Prostate gland (tissue), 2 donors: ENCODE results near the gene MYO15B. TPM values are rescaled to one million over a fixed set of nuclear protein-coding genes. Genes with fewer than 3 reads are reported as not detected.

Experiments used
- DNase-seq: peaks from one replicate; pipeline ENCODE4 v3.0.0-alpha.2; 2019; ENCODE audit warnings: low spot score
- H3K27ac ChIP-seq, 2 donors: fragments of 200-600 bp; sonication (generic); 2 replicates each; pipeline ENCODE4 v1.5.1; 2017 to 2019
- H3K27me3 ChIP-seq: fragments of 200-600 bp; sonication (generic); replicated peaks from 2 replicates; pipeline ENCODE4 v1.5.1; 2019; ENCODE audit not compliant: insufficient read depth
- H3K36me3 ChIP-seq, 2 donors: fragments of 200-600 bp; sonication (generic); 1 replicate in 1 of 2; 2 replicates in 1 of 2; pipeline versions ENCODE4 v1.5.1 to v1.8.1; 2017 to 2019
- H3K4me1 ChIP-seq: fragments of 200-600 bp; sonication (generic); replicated peaks from 2 replicates; pipeline ENCODE4 v1.5.1; 2019
- H3K4me3 ChIP-seq, 2 donors: fragments of 200-600 bp; sonication (generic); 2 replicates each; pipeline ENCODE4 v1.5.1; 2017 to 2019
- H3K9me3 ChIP-seq: fragments of 200-600 bp; sonication (generic); 2 replicates; pipeline ENCODE4 v1.5.1; 2017
- POLR2A ChIP-seq: fragments of 450-650 bp; IDR thresholded peaks from one replicate; pipeline ENCODE4 v1.6.1; 2016; ENCODE audit warnings: antibody characterized with exemption, mild to moderate bottlenecking
- POLR2AphosphoS5 ChIP-seq: sonication (generic); formaldehyde crosslinking; IDR thresholded peaks from one replicate; pipeline ENCODE4 v1.6.1; 2017; ENCODE audit warnings: antibody characterized with exemption
- WGBS: methylation state at CpG from one replicate; pipeline ENCODE4 v1.1.5; 2018; 5-methylcytosine and 5-hydroxymethylcytosine counted together
- intact Hi-C: fragments of 100-400 bp; cut with DNase I; formaldehyde crosslinking; loops from one replicate; pipeline ENCODE4 v1.14.2; 2022
- total RNA-seq, 2 donors: library from RNA; depleted of rRNA; stranded (reverse); fragments of >200 nt; gene quantifications; one replicate each; pipeline ENCODE4 v1.1.0, GENCODE V29; 2016
- TF ChIP-seq, protein P1 (sequence below), 4 experiments: fragments of 200-600 bp in 2 of 4; fragments of 450-650 bp in 2 of 4; sonication (generic) in 2 of 4; IDR thresholded peaks; 1 replicate in 3 of 4; 2 replicates in 1 of 4; pipeline ENCODE4 v1.5.1; 2016 to 2019; ENCODE audit warnings: antibody characterized with exemption in 4 of 4, mild to moderate bottlenecking in 2 of 4, moderate library complexity in 2 of 4

The MYO15B gene
- total RNA-seq, 2 donors from 2014 or later = 86.5 to 214 TPM

DNA sequence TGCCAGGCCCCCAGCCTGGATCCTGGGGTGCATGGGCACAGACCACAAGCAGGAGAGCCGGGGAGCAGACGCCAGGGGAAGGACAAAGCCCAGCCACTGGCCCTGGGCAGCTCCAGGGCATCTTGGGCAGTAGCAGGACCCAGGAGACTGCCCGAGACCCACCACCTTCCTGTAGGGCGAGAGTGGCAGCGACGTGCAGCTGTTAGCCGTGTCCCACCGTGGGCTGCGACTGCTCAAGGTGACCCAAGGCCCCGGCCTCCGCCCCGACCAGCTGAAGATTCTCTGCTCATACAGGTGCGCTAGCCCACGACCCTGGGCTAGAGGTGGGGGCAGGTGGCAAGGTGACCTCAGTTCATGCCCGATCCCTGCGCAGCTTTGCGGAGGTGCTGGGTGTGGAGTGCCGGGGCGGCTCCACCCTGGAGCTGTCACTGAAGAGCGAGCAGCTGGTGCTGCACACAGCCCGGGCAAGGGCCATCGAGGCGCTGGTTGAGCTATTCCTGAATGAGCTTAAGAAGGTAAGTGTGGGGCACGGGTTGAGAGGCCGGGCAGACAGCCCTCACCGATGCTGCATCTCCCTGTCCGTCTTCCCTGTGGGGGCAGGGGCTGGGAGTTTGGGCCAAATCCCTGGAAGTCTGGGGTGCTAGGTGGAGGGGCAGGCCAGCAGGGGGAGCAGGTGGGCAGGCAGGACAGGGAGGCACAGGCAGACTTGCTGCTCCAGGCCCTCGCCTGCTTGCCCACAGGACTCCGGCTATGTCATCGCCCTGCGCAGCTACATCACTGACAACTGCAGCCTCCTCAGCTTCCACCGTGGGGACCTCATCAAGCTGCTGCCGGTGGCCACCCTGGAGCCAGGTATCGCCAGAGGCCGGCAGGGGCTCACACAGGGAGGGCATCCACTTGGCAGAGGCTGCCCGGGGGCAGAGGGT, 32.2 kb downstream of the MYO15B start:
- intact Hi-C loops = no loop called here
- Histone ChIP-seq H3K4me1 (no peaks in the 10 kb centered on the region), H3K27me3 (no peaks in the 10 kb centered on the region), H3K4me3 (no peak overlapping the region), H3K27ac (no peak overlapping the region), H3K36me3 (no peaks in the 10 kb centered on the region), H3K9me3 (no peaks in the 10 kb centered on the region)
- DNase-seq = no peak
- no peak for TF ChIP-seq POLR2A
- TF ChIP-seq, protein P1, sequence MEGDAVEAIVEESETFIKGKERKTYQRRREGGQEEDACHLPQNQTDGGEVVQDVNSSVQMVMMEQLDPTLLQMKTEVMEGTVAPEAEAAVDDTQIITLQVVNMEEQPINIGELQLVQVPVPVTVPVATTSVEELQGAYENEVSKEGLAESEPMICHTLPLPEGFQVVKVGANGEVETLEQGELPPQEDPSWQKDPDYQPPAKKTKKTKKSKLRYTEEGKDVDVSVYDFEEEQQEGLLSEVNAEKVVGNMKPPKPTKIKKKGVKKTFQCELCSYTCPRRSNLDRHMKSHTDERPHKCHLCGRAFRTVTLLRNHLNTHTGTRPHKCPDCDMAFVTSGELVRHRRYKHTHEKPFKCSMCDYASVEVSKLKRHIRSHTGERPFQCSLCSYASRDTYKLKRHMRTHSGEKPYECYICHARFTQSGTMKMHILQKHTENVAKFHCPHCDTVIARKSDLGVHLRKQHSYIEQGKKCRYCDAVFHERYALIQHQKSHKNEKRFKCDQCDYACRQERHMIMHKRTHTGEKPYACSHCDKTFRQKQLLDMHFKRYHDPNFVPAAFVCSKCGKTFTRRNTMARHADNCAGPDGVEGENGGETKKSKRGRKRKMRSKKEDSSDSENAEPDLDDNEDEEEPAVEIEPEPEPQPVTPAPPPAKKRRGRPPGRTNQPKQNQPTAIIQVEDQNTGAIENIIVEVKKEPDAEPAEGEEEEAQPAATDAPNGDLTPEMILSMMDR (IDR thresholded peaks at IDR 0.05) = peak in 1 of 4 experiments; percentile 21
- TF ChIP-seq POLR2AphosphoS5 = no peak
- WGBS = 83% methylated on average over 29 of the region's 36 CpGs

GRCh38 chr17:75621489-75621888, 33.9 kb downstream of the MYO15B start:
- TF ChIP-seq, protein P1 (IDR thresholded peaks at IDR 0.05) = no peak
- no peak for DNase-seq
- Histone ChIP-seq H3K4me3 (no peak overlapping the region), H3K27ac (no peak overlapping the region), H3K4me1 (no peaks in the 10 kb centered on the region), H3K9me3 (no peaks in the 10 kb centered on the region), H3K36me3 (peaks cover 0 to 3% of the 10 kb centered on the region in 2 donors), H3K27me3 (no peaks in the 10 kb centered on the region)
- 93% methylated on average over 4 of the region's 4 CpGs for WGBS
- intact Hi-C loops = no loop called here

DNA sequence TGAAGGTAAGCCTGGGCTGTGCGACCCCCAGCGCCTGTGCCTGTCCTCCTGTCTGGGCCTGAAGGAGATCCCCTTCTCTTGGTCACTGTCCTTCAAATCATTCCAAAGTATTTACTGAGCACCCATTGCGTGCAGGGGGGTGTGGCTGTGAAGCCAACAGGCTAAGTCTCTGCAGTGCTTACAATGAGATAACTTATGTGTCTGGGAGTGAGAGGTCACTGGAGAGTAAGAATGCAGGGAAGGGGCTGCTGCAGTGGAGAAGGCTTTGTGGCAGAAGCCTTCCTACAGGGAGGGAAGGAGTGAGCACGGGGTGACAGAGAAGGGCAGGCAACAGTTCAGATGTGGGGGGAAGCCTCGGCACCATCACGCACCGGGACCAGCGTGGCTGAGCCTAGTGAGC, 34.5 kb downstream of the MYO15B start:
- peaks cover 0 to 3% of the 10 kb centered on the region in 2 donors for H3K36me3 ChIP-seq

DNA sequence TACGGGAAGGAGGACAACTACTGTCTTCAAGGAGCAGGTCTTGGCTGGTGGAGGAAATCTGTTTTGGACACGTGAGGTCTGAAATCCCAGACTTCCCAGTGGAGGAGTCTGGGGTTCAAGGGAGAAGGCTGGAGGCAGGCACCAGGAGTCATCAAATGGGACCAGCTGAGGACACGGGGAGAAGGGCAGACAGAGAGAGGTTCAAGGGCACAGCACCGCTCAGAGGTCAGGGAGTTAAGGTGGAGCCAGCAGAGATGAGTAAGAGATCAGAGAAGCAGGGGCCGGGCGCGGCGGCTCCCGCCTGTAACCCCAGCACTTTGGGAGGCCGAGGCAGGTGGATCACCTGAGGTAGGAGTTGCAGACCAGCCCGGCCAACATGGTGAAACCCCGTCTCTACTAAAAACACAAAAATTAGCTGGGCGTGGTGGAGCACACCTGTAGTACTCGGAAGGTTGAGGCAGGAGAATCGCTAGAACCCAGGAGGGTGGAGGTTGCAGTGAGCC, 35.2 kb downstream of the MYO15B start:
- H3K27ac ChIP-seq = no peak overlapping the region
- no peak for DNase-seq
- intact Hi-C loops = no loop called here
- WGBS = 88% methylated on average over 15 of the region's 15 CpGs
- H3K9me3 ChIP-seq = no peaks in the 10 kb centered on the region
- no peaks in the 10 kb centered on the region for H3K27me3 ChIP-seq
- no peaks in the 10 kb centered on the region for H3K4me1 ChIP-seq
- peaks cover 0 to 3% of the 10 kb centered on the region in 2 donors for H3K36me3 ChIP-seq
- TF ChIP-seq, protein P1 (IDR thresholded peaks at IDR 0.05) = no peak
- no peak for TF ChIP-seq POLR2A
- no peak overlapping the region for H3K4me3 ChIP-seq

More for the DNA sequence above, 34.5 kb downstream of the MYO15B start:
- no peak for TF ChIP-seq POLR2A
- TF ChIP-seq, protein P1 (IDR thresholded peaks at IDR 0.05) = no peak
- TF ChIP-seq POLR2AphosphoS5 = no peak
- Histone ChIP-seq H3K9me3 (no peaks in the 10 kb centered on the region), H3K4me1 (no peaks in the 10 kb centered on the region), H3K4me3 (no peak overlapping the region), H3K27me3 (no peaks in the 10 kb centered on the region), H3K27ac (no peak overlapping the region)
- intact Hi-C loops = no loop called here
- no peak for DNase-seq
- 84% methylated on average over 8 of the region's 8 CpGs for WGBS

GRCh38 chr17:75623386-75623785, 35.8 kb downstream of the MYO15B start:
- 84% methylated on average over 9 of the region's 9 CpGs for WGBS
- H3K27ac ChIP-seq = no peak overlapping the region
- TF ChIP-seq POLR2A (no peak), POLR2AphosphoS5 (no peak)
- TF ChIP-seq, protein P1 (IDR thresholded peaks at IDR 0.05) = no peak
- DNase-seq = no peak
- H3K36me3 ChIP-seq = peaks cover 0 to 3% of the 10 kb centered on the region in 2 donors
- no peaks in the 10 kb centered on the region for H3K9me3 ChIP-seq
- no peaks in the 10 kb centered on the region for H3K27me3 ChIP-seq
- H3K4me3 ChIP-seq = no peak overlapping the region
- no peaks in the 10 kb centered on the region for H3K4me1 ChIP-seq
- intact Hi-C loops = no loop called here
